OCI-LY3 (cell line): Measurements from ENCODE around the gene SHISAL2A.

Experiments used
- CTCF ChIP-seq: fragments of 200-600, 300-600 bp; sonication (generic); IDR thresholded peaks from 2 replicates; pipeline ENCODE4 v1.5.1; 2014; ENCODE audit warnings: antibody characterized with exemption, low read length, low read depth
- EZH2phosphoT487 ChIP-seq: fragments of 200-600 bp; shearing (Covaris generic); IDR thresholded peaks from 2 replicates; pipeline ENCODE4 v1.6.1; 2018; ENCODE audit warnings: antibody characterized with exemption, mixed run types, low read depth

DNA sequence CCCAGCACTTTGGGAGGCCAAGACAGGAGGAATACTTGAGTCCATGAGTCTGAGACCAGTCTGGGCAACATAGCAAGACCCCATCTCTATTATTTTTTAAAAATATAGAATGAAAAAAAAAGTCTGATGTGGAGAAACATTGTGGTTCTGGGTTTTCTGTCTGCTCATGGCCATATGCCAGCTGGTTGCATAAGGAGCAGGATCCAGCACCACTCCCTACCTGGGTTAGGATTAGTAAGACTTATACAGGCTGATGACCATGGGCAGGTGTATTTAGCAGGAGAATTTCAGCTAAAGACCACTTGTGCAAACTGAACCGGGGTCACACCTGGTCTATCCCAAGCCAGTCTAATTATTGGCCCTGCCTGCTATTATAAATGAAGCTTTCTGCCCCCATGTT is 47.5 kb upstream of the SHISAL2A start:
- TF ChIP-seq CTCF: no peak
- no peak for TF ChIP-seq EZH2phosphoT487
